Measurements from ENCODE around the gene TEAD1. TPM values are rescaled to one million over a fixed set of nuclear protein-coding genes. Genes with fewer than 3 reads are reported as not detected.

Gene TEAD1
- total RNA-seq, 1 donor from 2014 or later: 126 TPM

- intact Hi-C loops (cut with DNase I): no loop called here
- ATAC-seq: no peak
- DNase-seq (ENCODE audit: missing footprints): no peak
Measured at GRCh38 chr11:12682288-12682687, 8.1 kb downstream of the TEAD1 start.

DNA sequence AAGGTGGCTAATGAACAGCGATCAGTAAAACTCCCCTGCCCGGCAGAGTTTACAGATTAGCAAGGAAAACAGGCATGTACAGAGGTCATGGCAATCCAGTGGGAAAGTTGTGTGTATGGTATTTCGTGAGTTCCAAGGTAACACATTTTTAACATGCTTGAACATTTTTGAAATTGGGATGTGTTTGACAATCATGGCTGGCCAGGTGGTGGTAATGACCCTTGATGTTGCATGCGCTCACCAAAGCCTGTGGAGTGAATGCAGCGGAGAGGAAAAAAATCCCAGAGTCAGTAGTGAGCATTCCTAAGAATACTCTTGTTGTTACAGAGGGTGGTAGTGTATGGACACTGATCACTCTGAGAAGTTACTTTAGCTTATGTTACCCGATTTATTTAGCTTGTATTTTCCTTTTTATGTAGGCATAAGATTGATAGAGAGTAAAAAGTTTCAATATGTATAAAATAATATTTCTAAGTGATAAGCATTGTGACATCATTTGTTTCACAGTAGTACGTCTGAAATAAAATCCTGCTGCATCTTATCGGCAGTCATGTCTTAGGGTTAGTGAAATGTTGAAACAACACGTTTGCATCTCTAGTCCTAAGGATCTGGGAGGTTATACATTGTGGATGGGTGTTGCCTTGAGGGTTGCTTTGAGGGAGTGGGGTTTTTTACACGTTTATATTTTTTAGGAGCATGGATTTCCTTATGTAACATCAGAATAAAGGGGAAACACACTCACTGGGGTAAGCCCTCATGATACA, 8.7 kb downstream of the TEAD1 start:
- ATAC-seq (no peak), DNase-seq (ENCODE audit: missing footprints) (no peak)
- intact Hi-C loops (cut with DNase I): no loop called here

- no peak for ATAC-seq
- DNase-seq (ENCODE audit: missing footprints): no peak
Measured at GRCh38 chr11:12683874-12684273, 9.7 kb downstream of the TEAD1 start.

GRCh38 chr11:12684315-12684714, 10.1 kb downstream of the TEAD1 start:
- no peak for ATAC-seq
- intact Hi-C loops (cut with DNase I): no loop called here
- no peak for DNase-seq (ENCODE audit: missing footprints)

More at GRCh38 chr11:12683874-12684273, 9.7 kb downstream of the TEAD1 start:
- intact Hi-C loops (cut with DNase I): no loop called here

DNA sequence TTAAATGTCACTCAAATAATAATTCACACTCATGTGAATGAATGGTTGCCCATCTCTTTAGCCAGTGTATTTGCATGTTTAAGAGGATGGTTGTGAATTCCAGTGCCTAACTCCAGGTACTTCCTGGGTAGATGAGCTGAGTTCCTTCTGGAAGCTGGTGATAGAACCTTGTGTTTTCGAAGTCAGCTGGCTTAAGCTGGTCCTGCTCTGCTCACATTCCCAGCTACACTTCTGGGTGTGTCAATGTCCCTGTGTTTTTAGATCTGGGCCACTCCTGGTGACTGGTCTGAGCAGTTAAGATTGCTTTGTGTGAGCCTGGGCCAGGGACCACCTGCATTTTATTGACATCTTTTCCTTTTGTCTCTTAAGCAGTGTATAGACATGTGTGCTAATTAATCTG, 10.6 kb downstream of the TEAD1 start:
- ATAC-seq (no peak), DNase-seq (ENCODE audit: missing footprints) (no peak)
- intact Hi-C loops (cut with DNase I): no loop called here

DNA sequence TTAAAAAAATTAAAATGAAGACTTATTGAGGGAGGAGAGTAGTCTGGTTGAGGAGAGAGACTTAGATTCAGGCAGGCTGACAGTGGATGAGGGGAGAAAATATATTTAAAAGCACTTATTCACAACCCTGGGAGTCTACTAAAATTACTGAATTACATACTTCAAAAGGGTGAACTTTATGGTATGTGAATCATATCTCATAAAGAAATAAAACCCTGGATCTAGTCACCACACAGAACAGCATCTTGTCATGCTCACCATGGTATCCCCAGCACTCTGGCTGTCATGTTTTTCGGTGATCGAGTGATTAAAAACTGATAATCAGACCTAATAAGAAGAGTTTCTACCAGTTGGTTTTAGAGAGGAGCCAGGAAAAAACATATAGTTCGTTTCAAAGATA, 11.0 kb downstream of the TEAD1 start:
- intact Hi-C loops (cut with DNase I): no loop called here
- ATAC-seq (no peak), DNase-seq (ENCODE audit: missing footprints) (no peak)

GRCh38 chr11:12686246-12687060, 12.2 kb downstream of the TEAD1 start:
- intact Hi-C loops (cut with DNase I): no loop called here
- no peak for DNase-seq (ENCODE audit: missing footprints)
- no peak for ATAC-seq

DNA sequence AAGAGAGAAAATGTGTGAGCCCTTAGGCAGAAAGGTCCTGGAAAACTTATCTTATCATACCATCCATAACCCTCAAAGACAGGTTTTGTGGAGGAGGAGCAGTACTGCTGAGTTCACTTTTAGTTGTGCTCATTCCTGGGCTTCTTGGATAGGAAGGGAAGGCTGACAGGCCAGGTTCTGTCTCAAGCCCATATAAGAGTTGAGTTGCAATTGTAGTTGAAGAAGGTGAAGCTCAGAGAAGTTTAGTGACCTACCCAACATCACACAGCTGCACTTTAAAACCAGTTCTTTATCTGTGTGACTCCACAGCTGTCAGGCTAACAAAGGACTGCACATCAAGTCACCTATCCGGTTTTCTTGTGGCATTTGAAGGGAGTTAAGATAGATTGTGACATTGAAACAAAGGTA, 13.0 kb downstream of the TEAD1 start:
- DNase-seq (ENCODE audit: missing footprints) (no peak), ATAC-seq (no peak)
- intact Hi-C loops (cut with DNase I): no loop called here

- ATAC-seq: no peak
- no peak for DNase-seq (ENCODE audit: missing footprints)
- intact Hi-C loops (cut with DNase I): no loop called here
Measured at GRCh38 chr11:12687740-12688139, 13.5 kb downstream of the TEAD1 start.

- ATAC-seq: no peak
- no peak for DNase-seq (ENCODE audit: missing footprints)
- intact Hi-C loops (cut with DNase I): no loop called here
Measured at GRCh38 chr11:12689029-12689755, 15.0 kb downstream of the TEAD1 start.

GRCh38 chr11:12690663-12691062, 16.4 kb downstream of the TEAD1 start:
- intact Hi-C loops (cut with DNase I): loop anchor here (5.0 kb wide), 1 partner anchor 52 kb away; no protein-coding TSS in a partner anchor
- no peak for ATAC-seq
- DNase-seq (ENCODE audit: missing footprints): no peak

GRCh38 chr11:12691473-12691872, 17.3 kb downstream of the TEAD1 start:
- ATAC-seq: no peak
- intact Hi-C loops (cut with DNase I): loop anchor here (5.0 kb wide), 1 partner anchor 51 kb away; no protein-coding TSS in a partner anchor
- no peak for DNase-seq (ENCODE audit: missing footprints)

DNA sequence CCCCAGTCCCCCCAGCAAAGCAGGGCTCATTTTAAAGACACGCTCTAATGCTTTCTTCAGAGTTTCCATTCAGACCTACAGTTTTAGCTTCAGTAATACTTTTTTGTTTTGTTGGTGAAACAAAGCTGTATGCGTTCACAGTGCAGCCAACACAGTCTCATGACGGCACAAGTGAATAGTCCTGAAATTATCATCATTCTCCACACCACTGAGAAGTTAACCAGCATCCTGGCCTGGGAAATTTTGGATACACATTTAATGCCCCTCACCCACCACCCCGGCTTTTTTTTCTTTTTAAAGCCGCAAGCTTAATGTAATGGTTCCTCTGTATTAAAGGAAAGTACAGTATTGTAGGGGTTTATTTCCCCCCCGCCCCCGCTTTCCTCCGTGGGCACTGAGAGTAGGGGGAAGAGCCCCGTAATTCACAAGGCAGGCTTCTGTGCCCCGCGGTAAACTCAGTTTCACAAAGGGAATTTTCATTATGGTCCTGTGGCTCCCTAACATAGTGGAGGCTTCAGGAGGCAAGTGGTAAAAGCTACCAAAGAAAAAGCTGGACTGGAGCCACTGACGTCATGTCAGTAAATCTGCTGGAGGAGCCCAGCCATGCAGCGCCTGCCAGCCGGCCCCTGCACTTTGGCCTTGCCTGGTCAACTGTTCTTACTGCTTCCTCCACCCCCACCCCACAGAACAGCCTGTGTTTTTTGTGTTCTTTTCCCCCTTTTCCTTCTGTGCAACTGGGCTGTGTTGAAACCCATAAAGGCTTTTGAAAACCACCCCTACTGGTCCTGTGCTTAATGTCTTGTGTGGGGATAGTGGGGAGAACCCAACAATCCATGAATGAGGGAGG, 18.2 kb downstream of the TEAD1 start:
- peak; percentile 91 for DNase-seq (ENCODE audit: missing footprints)
- peak; percentile 87 for ATAC-seq
- intact Hi-C loops (cut with DNase I): loop anchor here (2.0 to 5.0 kb wide), 2 partner anchors 18 to 50 kb away; partner anchors contain the start of gene TEAD1

DNA sequence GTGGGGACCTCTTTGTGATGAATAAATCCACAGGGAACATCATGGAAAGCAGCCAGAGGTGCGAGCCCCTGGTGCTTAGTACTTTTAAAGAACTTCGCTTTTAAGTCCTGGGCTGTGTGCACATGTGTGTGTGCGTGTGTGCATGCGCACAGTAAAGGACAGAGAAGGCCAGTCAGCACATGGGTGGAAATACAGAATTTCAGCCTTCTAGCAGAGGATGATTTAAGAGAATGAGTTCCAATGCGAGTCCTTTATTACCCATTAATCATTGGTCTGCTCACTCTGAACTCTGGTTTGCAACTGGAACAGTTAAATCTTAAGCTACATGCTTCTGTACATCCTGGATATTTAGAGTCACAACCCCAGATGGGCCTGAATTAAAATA, 18.9 kb downstream of the TEAD1 start:
- ATAC-seq (peak; percentile 12), DNase-seq (ENCODE audit: missing footprints) (no peak)
- intact Hi-C loops (cut with DNase I): loop anchor here (2.0 to 5.0 kb wide), 2 partner anchors 18 to 49 kb away; partner anchors contain the start of gene TEAD1

DNA sequence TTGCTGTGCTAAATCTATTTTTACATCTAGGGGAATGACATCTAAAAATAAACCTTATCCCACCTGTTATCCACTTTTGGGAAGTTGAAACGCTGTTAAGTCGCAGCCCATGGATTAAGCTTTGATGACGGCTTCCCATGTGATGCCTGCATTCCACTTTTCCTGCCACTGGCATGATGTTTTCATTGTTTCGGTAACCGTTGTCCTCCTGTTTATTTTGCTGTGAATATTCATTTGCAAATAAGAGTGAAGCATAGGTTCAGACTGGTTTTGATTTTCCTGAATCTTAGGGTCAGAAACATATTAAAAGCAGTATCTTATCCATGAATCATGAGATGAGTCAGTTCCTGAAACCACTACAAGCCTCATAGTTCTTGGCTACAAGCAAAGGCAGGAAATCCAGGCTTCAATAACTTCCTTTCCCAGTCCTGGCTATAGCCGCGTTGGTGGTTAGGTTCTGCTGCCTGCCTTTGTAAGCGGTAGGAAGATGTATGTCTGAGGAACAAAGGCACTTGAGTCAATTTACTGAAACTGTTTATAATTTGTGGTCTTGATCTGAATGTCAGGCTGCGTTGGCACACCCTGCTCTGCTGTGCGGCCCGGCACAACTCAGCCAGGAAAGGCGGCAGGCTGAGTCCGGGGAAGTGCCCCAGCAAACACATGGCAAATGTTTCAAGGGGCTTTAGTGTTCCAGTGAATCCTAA, 19.4 kb downstream of the TEAD1 start:
- ATAC-seq (peak; percentile 74), DNase-seq (ENCODE audit: missing footprints) (no peak)
- intact Hi-C loops (cut with DNase I): loop anchor here (2.0 to 5.0 kb wide), 2 partner anchors 19 to 49 kb away; partner anchors contain the start of gene TEAD1

- intact Hi-C loops (cut with DNase I): loop anchor here (5.0 kb wide), 1 partner anchor 48 kb away; no protein-coding TSS in a partner anchor
- DNase-seq (ENCODE audit: missing footprints): no peak
- ATAC-seq: peak; percentile 12
Measured at GRCh38 chr11:12694183-12694531, 19.9 kb downstream of the TEAD1 start.

DNA sequence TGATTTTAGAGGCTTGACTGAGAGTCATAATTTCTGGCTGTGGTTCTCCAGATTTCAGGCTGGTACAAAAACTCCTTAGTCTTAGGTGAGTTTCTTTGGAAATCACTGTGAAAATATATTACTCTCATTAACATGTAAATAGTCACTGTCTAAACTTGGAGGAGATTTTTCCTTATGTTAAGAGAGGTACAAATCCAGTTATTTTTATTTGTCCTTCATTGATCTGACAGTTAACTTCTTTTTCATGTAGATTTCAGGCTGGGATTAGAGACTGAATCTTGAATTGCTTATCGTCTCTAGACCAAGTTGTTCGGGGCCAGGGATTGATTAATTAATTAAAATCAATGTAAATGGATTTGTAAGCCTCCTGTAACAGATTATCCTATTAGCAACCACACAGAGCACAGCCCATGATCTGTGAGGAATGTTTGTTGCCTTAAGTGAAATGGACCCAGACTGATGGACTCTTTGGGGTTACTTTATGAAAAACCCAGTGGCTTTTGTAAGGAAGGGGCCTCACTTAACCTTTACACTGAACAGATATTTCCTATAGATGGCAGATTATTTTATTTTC, 21.1 kb downstream of the TEAD1 start:
- ATAC-seq: no peak
- intact Hi-C loops (cut with DNase I): no loop called here

More for the DNA sequence above, 21.1 kb downstream of the TEAD1 start:
- DNase-seq (ENCODE audit: missing footprints): no peak

Data from Right ventricle myocardium inferior (tissue), 1 donor.